Esophagus muscularis mucosa (tissue), 3 donors: ENCODE data around the gene GABRA4.

Source experiments
- POLR2A ChIP-seq: fragments of 450-650 bp; IDR thresholded peaks from one replicate; pipeline ENCODE4 v1.6.1; 2017; ENCODE audit warnings: antibody characterized with exemption, moderate library complexity, mild to moderate bottlenecking, low read depth
- POLR2AphosphoS5 ChIP-seq, 2 donors: sonication (generic); formaldehyde crosslinking; IDR thresholded peaks; one replicate each; pipeline ENCODE4 v1.6.1; 2017; ENCODE audit warnings: antibody characterized with exemption in 2 of 2
- TF ChIP-seq, protein P1 (sequence below), 3 experiments: fragments of 200-600 bp in 2 of 3; fragments of 450-650 bp in 1 of 3; sonication (generic) in 2 of 3; IDR thresholded peaks; one replicate each; pipeline ENCODE4 v1.5.1; 2017 to 2019; ENCODE audit warnings: antibody characterized with exemption in 3 of 3, mild to moderate bottlenecking in 2 of 3, moderate library complexity in 1 of 3

DNA sequence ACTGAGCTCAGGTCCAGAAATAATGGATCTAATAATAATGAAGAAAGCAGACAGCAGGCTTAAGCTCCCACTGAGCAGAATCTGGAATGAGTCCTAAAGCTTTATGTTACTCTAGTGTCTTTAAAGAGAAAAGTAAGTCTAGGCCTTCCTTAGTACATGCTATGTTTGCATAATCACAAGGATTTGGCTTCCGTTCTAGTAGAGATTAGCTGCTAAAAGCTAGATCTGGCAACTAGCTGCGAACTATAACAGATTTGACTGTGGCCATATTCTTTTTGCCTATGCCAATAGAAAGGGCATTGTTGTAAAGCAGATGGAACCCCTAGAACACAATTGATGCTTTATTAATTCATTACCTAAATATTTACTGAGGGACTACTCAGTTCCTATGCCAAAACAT is 103.3 kb downstream of the GABRA4 start:
- TF ChIP-seq, protein P1, sequence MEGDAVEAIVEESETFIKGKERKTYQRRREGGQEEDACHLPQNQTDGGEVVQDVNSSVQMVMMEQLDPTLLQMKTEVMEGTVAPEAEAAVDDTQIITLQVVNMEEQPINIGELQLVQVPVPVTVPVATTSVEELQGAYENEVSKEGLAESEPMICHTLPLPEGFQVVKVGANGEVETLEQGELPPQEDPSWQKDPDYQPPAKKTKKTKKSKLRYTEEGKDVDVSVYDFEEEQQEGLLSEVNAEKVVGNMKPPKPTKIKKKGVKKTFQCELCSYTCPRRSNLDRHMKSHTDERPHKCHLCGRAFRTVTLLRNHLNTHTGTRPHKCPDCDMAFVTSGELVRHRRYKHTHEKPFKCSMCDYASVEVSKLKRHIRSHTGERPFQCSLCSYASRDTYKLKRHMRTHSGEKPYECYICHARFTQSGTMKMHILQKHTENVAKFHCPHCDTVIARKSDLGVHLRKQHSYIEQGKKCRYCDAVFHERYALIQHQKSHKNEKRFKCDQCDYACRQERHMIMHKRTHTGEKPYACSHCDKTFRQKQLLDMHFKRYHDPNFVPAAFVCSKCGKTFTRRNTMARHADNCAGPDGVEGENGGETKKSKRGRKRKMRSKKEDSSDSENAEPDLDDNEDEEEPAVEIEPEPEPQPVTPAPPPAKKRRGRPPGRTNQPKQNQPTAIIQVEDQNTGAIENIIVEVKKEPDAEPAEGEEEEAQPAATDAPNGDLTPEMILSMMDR (IDR thresholded peaks at IDR 0.05), result no peak
- TF ChIP-seq POLR2A (no peak), POLR2AphosphoS5 (IDR thresholded peaks at IDR 0.05) (no peak)
